HepG2 (cell line): ENCODE measurements around the gene EML2. TPM values are rescaled to one million over a fixed set of nuclear protein-coding genes. Genes with fewer than 3 reads are reported as not detected.

Experiments used
- CBX5 ChIP-seq: sonication (generic); formaldehyde crosslinking; IDR thresholded peaks from 2 replicates; pipeline ENCODE4 v1.4.0; 2020; ENCODE audit warnings: missing genetic modification reagents, borderline replicate concordance
- ESRRA ChIP-seq: sonication (generic); formaldehyde crosslinking; IDR thresholded peaks from 2 replicates; pipeline ENCODE4 v1.5.1; 2020; ENCODE audit warnings: mild to moderate bottlenecking, low read depth, missing genetic modification reagents
- FOXK2 ChIP-seq: fragments of 450-650 bp; IDR thresholded peaks from 2 replicates; pipeline ENCODE4 v1.6.1; 2016
- KLF16 ChIP-seq, 2 experiments: sonication (generic) in 1 of 2; formaldehyde crosslinking in 1 of 2; IDR thresholded peaks; 2 replicates each; pipeline versions ENCODE4 v1.6.1 to v1.8.0; 2016 to 2023; ENCODE audit warnings: missing genetic modification reagents in 2 of 2, missing compliant biosample characterization in 1 of 2
- NR2C2 ChIP-seq: sonication (generic); formaldehyde crosslinking; IDR thresholded peaks from 2 replicates; pipeline ENCODE4 v1.4.0; 2020; ENCODE audit warnings: missing genetic modification reagents, mild to moderate bottlenecking, moderate library complexity, borderline replicate concordance
- RARA ChIP-seq: IDR thresholded peaks from 2 replicates; pipeline ENCODE4 v1.6.1; 2016; ENCODE audit warnings: missing genetic modification reagents, missing compliant biosample characterization
- RFX1 ChIP-seq: fragments of 450-650 bp; IDR thresholded peaks from 2 replicates; pipeline ENCODE4 v1.6.1; 2017
- SAFB2 ChIP-seq: sonication (generic); formaldehyde crosslinking; IDR thresholded peaks from 2 replicates; pipeline ENCODE4 v1.5.1; 2020; ENCODE audit warnings: missing genetic modification reagents, low read depth, mild to moderate bottlenecking, borderline replicate concordance
- SMYD3 ChIP-seq: sonication (generic); formaldehyde crosslinking; IDR thresholded peaks from 2 replicates; pipeline ENCODE4 v1.8.1; 2023; ENCODE audit warnings: mild to moderate bottlenecking, missing genetic modification reagents
- THAP11 ChIP-seq: IDR thresholded peaks from 2 replicates; pipeline ENCODE4 v1.6.1; 2016; ENCODE audit warnings: missing biosample characterization, missing genetic modification reagents
- TOPORS ChIP-seq: sonication (generic); formaldehyde crosslinking; IDR thresholded peaks from 2 replicates; pipeline ENCODE4 v1.8.0; 2023; ENCODE audit warnings: mild to moderate bottlenecking, missing genetic modification reagents
- ZBTB7A ChIP-seq: sonication (generic); formaldehyde crosslinking; IDR thresholded peaks from 2 replicates; pipeline ENCODE4 v1.8.0; 2022; ENCODE audit warnings: mild to moderate bottlenecking, missing genetic modification reagents
- ZNF205 ChIP-seq: IDR thresholded peaks from 2 replicates; pipeline ENCODE4 v1.6.1; 2018; ENCODE audit warnings: missing biosample characterization, missing genetic modification reagents
- ZNF292 ChIP-seq: sonication (generic); formaldehyde crosslinking; IDR thresholded peaks from 2 replicates; pipeline ENCODE4 v1.8.1; 2022; ENCODE audit warnings: mild to moderate bottlenecking, low read depth, missing genetic modification reagents, borderline replicate concordance
- ZNF570 ChIP-seq: sonication (generic); formaldehyde crosslinking; IDR thresholded peaks from 2 replicates; pipeline ENCODE4 v1.4.0; 2020; ENCODE audit warnings: mild to moderate bottlenecking, missing genetic modification reagents, borderline replicate concordance
- polyA plus RNA-seq, 8 experiments: library from polyadenylated mRNA; depleted of rRNA in 3 of 8; stranded (reverse) in 7 of 8; unstranded in 1 of 8; fragments of >200 nt; fragmentation: Illumina TruSeq in 4 of 8; extraction: Trizol in 4 of 8; gene quantifications; 2 replicates each; pipeline versions ENCODE4 v1.2.1 to v1.2.3, GENCODE V29; 2011 to 2016; ENCODE audit warnings: low read depth in 4 of 8, missing spikeins in 1 of 8, mixed read lengths in 1 of 8; ENCODE audit not compliant: insufficient read depth in 1 of 8
- total RNA-seq, 5 experiments: library from RNA; depleted of rRNA; stranded (reverse); fragments of >200 nt; fragmentation: Illumina TruSeq; extraction: Trizol; gene quantifications; 2 replicates each; pipeline ENCODE4 v1.2.3, GENCODE V29; 2016; ENCODE audit warnings: low read depth in 1 of 5
- TF ChIP-seq, protein P1 (sequence below): sonication (generic); formaldehyde crosslinking; IDR thresholded peaks from 2 replicates; pipeline ENCODE4 v1.5.0; 2020; ENCODE audit warnings: mild to moderate bottlenecking, missing genetic modification reagents, borderline replicate concordance
- TF ChIP-seq, protein P2 (sequence below): sonication (generic); formaldehyde crosslinking; IDR thresholded peaks from 2 replicates; pipeline ENCODE4 v1.8.1; 2022; ENCODE audit warnings: low read depth, mild to moderate bottlenecking, missing genetic modification reagents
- TF ChIP-seq, protein P3 (sequence below): sonication (generic); formaldehyde crosslinking; IDR thresholded peaks from 2 replicates; pipeline ENCODE4 v1.4.0; 2020; ENCODE audit warnings: missing genetic modification reagents
- TF ChIP-seq, protein P4 (sequence below): sonication (generic); formaldehyde crosslinking; IDR thresholded peaks from 2 replicates; pipeline ENCODE4 v1.8.1; 2023; ENCODE audit warnings: missing genetic modification reagents, mild to moderate bottlenecking, borderline replicate concordance
- TF ChIP-seq, protein P5 (sequence below): sonication (generic); formaldehyde crosslinking; conservative IDR thresholded peaks from 2 replicates; pipeline ENCODE4 v1.8.1; 2023; ENCODE audit warnings: missing genetic modification reagents

Gene EML2
- total and polyA plus RNA-seq, 2 of the 13 experiments (the other 11 are each of a cell fraction or from before 2014, with no cell fraction given) = 7.3 to 12.9 TPM

DNA sequence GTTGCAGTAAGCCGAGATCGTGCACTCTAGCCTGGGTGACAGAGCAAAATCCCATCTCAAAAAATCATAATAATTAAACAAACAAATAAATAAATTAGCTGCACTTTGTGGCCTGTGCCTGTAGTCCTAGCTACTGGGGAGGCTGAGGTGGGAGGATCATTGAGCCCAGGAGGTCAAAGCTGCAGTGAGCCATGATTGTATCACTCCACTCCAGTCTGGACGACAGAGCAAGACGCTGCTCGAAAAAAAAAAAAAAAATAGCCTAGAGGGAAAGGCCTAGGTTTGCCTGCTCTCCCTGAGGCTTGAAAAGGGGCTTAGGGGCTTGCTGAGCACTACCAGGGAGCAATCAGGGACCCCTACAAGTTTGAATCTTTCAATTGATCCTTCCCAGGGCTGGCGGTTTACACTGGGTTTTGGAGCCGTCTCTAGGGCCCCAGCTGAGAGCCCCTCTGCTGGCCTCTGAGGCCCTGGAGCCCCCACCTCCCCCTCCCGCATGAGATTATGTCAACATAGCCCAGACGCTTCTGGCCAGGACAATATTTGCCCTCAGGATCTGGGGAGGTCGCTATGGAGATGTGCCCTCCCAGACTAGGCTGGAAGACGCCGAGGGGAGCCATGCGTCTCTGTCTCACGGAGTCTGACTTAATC, 18.4 kb upstream of the EML2 start (continued):
- TF ChIP-seq, protein P1, sequence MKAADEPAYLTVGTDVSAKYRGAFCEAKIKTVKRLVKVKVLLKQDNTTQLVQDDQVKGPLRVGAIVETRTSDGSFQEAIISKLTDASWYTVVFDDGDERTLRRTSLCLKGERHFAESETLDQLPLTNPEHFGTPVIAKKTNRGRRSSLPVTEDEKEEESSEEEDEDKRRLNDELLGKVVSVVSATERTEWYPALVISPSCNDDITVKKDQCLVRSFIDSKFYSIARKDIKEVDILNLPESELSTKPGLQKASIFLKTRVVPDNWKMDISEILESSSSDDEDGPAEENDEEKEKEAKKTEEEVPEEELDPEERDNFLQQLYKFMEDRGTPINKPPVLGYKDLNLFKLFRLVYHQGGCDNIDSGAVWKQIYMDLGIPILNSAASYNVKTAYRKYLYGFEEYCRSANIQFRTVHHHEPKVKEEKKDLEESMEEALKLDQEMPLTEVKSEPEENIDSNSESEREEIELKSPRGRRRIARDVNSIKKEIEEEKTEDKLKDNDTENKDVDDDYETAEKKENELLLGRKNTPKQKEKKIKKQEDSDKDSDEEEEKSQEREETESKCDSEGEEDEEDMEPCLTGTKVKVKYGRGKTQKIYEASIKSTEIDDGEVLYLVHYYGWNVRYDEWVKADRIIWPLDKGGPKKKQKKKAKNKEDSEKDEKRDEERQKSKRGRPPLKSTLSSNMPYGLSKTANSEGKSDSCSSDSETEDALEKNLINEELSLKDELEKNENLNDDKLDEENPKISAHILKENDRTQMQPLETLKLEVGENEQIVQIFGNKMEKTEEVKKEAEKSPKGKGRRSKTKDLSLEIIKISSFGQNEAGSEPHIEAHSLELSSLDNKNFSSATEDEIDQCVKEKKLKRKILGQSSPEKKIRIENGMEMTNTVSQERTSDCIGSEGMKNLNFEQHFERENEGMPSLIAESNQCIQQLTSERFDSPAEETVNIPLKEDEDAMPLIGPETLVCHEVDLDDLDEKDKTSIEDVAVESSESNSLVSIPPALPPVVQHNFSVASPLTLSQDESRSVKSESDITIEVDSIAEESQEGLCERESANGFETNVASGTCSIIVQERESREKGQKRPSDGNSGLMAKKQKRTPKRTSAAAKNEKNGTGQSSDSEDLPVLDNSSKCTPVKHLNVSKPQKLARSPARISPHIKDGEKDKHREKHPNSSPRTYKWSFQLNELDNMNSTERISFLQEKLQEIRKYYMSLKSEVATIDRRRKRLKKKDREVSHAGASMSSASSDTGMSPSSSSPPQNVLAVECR (CRISPR knock-in tag) = peak; percentile 57; the same call in 1 of the 2 replicates
- no peak for TF ChIP-seq KLF16 (CRISPR knock-in tag; IDR thresholded peaks at IDR 0.05)
- TF ChIP-seq RFX1 = no peak
- no peak for TF ChIP-seq FOXK2
- no peak for TF ChIP-seq TOPORS (CRISPR knock-in tag)
- TF ChIP-seq, protein P2, sequence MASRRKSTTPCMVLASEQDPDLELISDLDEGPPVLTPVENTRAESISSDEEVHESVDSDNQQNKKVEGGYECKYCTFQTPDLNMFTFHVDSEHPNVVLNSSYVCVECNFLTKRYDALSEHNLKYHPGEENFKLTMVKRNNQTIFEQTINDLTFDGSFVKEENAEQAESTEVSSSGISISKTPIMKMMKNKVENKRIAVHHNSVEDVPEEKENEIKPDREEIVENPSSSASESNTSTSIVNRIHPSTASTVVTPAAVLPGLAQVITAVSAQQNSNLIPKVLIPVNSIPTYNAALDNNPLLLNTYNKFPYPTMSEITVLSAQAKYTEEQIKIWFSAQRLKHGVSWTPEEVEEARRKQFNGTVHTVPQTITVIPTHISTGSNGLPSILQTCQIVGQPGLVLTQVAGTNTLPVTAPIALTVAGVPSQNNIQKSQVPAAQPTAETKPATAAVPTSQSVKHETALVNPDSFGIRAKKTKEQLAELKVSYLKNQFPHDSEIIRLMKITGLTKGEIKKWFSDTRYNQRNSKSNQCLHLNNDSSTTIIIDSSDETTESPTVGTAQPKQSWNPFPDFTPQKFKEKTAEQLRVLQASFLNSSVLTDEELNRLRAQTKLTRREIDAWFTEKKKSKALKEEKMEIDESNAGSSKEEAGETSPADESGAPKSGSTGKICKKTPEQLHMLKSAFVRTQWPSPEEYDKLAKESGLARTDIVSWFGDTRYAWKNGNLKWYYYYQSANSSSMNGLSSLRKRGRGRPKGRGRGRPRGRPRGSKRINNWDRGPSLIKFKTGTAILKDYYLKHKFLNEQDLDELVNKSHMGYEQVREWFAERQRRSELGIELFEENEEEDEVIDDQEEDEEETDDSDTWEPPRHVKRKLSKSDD = no peak
- no peak for TF ChIP-seq SAFB2 (CRISPR knock-in tag)
- TF ChIP-seq THAP11 (CRISPR knock-in tag) = 0 out of 2 replicates have a peak, but pooled peaks have one; percentile 41
- TF ChIP-seq ZBTB7A (CRISPR knock-in tag) = peak; percentile 26; the same call in 1 of the 2 replicates
- no peak for TF ChIP-seq CBX5
- TF ChIP-seq, protein P3, sequence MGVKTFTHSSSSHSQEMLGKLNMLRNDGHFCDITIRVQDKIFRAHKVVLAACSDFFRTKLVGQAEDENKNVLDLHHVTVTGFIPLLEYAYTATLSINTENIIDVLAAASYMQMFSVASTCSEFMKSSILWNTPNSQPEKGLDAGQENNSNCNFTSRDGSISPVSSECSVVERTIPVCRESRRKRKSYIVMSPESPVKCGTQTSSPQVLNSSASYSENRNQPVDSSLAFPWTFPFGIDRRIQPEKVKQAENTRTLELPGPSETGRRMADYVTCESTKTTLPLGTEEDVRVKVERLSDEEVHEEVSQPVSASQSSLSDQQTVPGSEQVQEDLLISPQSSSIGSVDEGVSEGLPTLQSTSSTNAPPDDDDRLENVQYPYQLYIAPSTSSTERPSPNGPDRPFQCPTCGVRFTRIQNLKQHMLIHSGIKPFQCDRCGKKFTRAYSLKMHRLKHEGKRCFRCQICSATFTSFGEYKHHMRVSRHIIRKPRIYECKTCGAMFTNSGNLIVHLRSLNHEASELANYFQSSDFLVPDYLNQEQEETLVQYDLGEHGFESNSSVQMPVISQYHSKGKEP (CRISPR knock-in tag) = no peak
- TF ChIP-seq ZNF292 (CRISPR knock-in tag) = no peak
- TF ChIP-seq RARA (CRISPR knock-in tag) = peak; percentile 54; the same call in 1 of the 2 replicates
- no peak for TF ChIP-seq ZNF570 (CRISPR knock-in tag)
- TF ChIP-seq ESRRA = no peak
- no peak for TF ChIP-seq SMYD3 (CRISPR knock-in tag)
- TF ChIP-seq, protein P4, sequence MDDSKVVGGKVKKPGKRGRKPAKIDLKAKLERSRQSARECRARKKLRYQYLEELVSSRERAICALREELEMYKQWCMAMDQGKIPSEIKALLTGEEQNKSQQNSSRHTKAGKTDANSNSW (CRISPR knock-in tag) = no peak
- TF ChIP-seq, protein P5, sequence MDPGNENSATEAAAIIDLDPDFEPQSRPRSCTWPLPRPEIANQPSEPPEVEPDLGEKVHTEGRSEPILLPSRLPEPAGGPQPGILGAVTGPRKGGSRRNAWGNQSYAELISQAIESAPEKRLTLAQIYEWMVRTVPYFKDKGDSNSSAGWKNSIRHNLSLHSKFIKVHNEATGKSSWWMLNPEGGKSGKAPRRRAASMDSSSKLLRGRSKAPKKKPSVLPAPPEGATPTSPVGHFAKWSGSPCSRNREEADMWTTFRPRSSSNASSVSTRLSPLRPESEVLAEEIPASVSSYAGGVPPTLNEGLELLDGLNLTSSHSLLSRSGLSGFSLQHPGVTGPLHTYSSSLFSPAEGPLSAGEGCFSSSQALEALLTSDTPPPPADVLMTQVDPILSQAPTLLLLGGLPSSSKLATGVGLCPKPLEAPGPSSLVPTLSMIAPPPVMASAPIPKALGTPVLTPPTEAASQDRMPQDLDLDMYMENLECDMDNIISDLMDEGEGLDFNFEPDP (CRISPR knock-in tag) = no peak
- TF ChIP-seq ZNF205 (CRISPR knock-in tag) = no peak
- TF ChIP-seq NR2C2 (CRISPR knock-in tag) = no peak
